ENCODE data around the gene ST3GAL4. TPM values are rescaled to one million over a fixed set of nuclear protein-coding genes. Genes with fewer than 3 reads are reported as not detected.

The ST3GAL4 gene
- total and polyA plus RNA-seq, 9 of the 15 experiments (the other 6 are each of a cell fraction or from before 2014, with no cell fraction given) = 0.27 to 22.9 (median 10.5) TPM

- ChIA-PET POLR2A (no interaction called here), CTCF (ENCODE audit: low intra/inter-chr PET ratio) (interaction anchor here (2.4 kb wide), 1 partner anchor 49 kb away, joined by 9 read pairs; no protein-coding TSS in a partner anchor)
- in situ Hi-C loops (cut with MboI) = no loop called here
- H3K4me3 ChIP-seq = no peak overlapping the region
- H3K79me2 ChIP-seq (ENCODE audit: control insufficient read depth, insufficient read depth, low read length) = peaks cover 14% of the 10 kb centered on the region
- DNase-seq (ENCODE audit: extremely low read depth in 1 of 4, low spot score in 3 of 4) = peak in 3 of 4 experiments; percentile 21 to 54 (median 49)
- 33% methylated on average over 12 of the region's 16 CpGs for WGBS (ENCODE audit: insufficient coverage, low coverage, missing lambda C conversion rate)
- intact Hi-C loops (cut with micrococcal nuclease) = no loop called here
- H3K9me1 ChIP-seq (ENCODE audit: control insufficient read depth, insufficient read depth, low read length) = no peaks in the 10 kb centered on the region
- H3K9ac ChIP-seq (ENCODE audit: insufficient read depth in 1 of 2, low read depth in 2 of 2, low read length in 2 of 2) = peak overlapping the region; percentile 30 to 75
- no peaks in the 10 kb centered on the region for H3K9me3 ChIP-seq (replicated peaks; ENCODE audit: control insufficient read depth, insufficient read depth, low read depth, low read length)
- peaks cover 12% of the 10 kb centered on the region; the same call in 1 of the 2 replicates for H4K20me1 ChIP-seq (replicated peaks; ENCODE audit: control insufficient read depth, insufficient read depth, low read length)
- no TSS peak for BruUV-seq (replicated peaks)
- FAIRE-seq = peak; percentile 35
- H3K27ac ChIP-seq (ENCODE audit: extremely low read depth, low read depth, low read length) = no peak overlapping the region
- no peak overlapping the region for H2AFZ ChIP-seq (ENCODE audit: low read depth, low read length)
- H3K4me2 ChIP-seq (ENCODE audit: insufficient read depth, low read length) = no peak overlapping the region
- ATAC-seq = no peak
- no peaks in the 10 kb centered on the region for H3K27me3 ChIP-seq (ENCODE audit: control insufficient read depth in 2 of 2, insufficient read depth in 2 of 2, low read length in 2 of 2)
- H3K4me1 ChIP-seq (replicated peaks in 1 of 2; ENCODE audit: control insufficient read depth in 2 of 2, insufficient read depth in 2 of 2, low read length in 2 of 2) = peaks cover 9 to 42% of the 10 kb centered on the region in 2 experiments; a peak in 4 of 5 replicates
- H3K36me3 ChIP-seq (ENCODE audit: control insufficient read depth, insufficient read depth, low read length) = no peaks in the 10 kb centered on the region
- 0 out of 2 replicates have a peak, but pooled peaks have one; percentile 19 for TF ChIP-seq RBFOX2 (IDR thresholded peaks at IDR 0.05; ENCODE audit: low read depth, low read length)
- TF ChIP-seq ESRRA (IDR thresholded peaks at IDR 0.05; ENCODE audit: borderline replicate concordance, low read depth) = 0 out of 2 replicates have a peak, but pooled peaks have one; percentile 37
- TF ChIP-seq TARDBP (IDR thresholded peaks at IDR 0.05) = no peak
- TF ChIP-seq REST (IDR thresholded peaks at IDR 0.05; ENCODE audit: borderline replicate concordance) = peak; percentile 30; the same call in 1 of the 2 replicates
- TF ChIP-seq REST (CRISPR knock-in tag; IDR thresholded peaks at IDR 0.05; ENCODE audit: low read depth) = no peak
- TF ChIP-seq VEZF1 (CRISPR knock-in tag; IDR thresholded peaks at IDR 0.05) = 0 out of 2 replicates have a peak, but pooled peaks have one; percentile 11
- TF ChIP-seq ATF4 (CRISPR knock-in tag; IDR thresholded peaks at IDR 0.05) = no peak
- TF ChIP-seq, protein P1, sequence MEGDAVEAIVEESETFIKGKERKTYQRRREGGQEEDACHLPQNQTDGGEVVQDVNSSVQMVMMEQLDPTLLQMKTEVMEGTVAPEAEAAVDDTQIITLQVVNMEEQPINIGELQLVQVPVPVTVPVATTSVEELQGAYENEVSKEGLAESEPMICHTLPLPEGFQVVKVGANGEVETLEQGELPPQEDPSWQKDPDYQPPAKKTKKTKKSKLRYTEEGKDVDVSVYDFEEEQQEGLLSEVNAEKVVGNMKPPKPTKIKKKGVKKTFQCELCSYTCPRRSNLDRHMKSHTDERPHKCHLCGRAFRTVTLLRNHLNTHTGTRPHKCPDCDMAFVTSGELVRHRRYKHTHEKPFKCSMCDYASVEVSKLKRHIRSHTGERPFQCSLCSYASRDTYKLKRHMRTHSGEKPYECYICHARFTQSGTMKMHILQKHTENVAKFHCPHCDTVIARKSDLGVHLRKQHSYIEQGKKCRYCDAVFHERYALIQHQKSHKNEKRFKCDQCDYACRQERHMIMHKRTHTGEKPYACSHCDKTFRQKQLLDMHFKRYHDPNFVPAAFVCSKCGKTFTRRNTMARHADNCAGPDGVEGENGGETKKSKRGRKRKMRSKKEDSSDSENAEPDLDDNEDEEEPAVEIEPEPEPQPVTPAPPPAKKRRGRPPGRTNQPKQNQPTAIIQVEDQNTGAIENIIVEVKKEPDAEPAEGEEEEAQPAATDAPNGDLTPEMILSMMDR (IDR thresholded peaks at IDR 0.05 in 2 of 3, conservative IDR thresholded peaks at IDR 0.05 in 1 of 3; ENCODE audit: insufficient read depth in 2 of 3, low read depth in 1 of 3, low read length in 3 of 3) = peak; percentile 31 to 45 (median 33); a peak in 3 of 6 replicates
These were observed 4.1 kb downstream of the ST3GAL4 start for GRCh38 chr11:126359431-126360048.

Measured in K562 (cell line).